HEK293 (cell line): ENCODE results near the gene FOXE3.

Experiments
- MEIS1 ChIP-seq: sonication (generic); formaldehyde crosslinking; IDR thresholded peaks from 2 replicates; pipeline ENCODE4 v1.8.1; 2022; ENCODE audit warnings: missing genetic modification reagents, mild to moderate bottlenecking, borderline replicate concordance
- PRDM1 ChIP-seq: fragments of 450-650 bp; formaldehyde crosslinking; IDR thresholded peaks from 2 replicates; pipeline ENCODE4; 2016; ENCODE audit warnings: missing biosample characterization, missing genetic modification characterization
- SETDB1 ChIP-seq: IDR thresholded peaks from one replicate; pipeline ENCODE4 v1.6.1; 2017; ENCODE audit warnings: mild to moderate bottlenecking, low read length, moderate library complexity, mixed read lengths; ENCODE audit not compliant: insufficient read length
- ZNF138 ChIP-seq: fragments of 450-650 bp; formaldehyde crosslinking; IDR thresholded peaks from 2 replicates; pipeline ENCODE4 v1.5.1; 2016; ENCODE audit warnings: missing biosample characterization, missing genetic modification characterization, borderline replicate concordance
- ZNF274 ChIP-seq, 2 experiments: fragments of 200-500 bp in 1 of 2; fragments of 450-650 bp in 1 of 2; sonication (Bioruptor generic) in 1 of 2; formaldehyde crosslinking in 1 of 2; IDR thresholded peaks; 2 replicates each; pipeline versions ENCODE4 v1.5.1 to v1.6.1; 2014 to 2016; ENCODE audit warnings: borderline replicate concordance in 1 of 2, inconsistent platforms in 1 of 2, low read length in 1 of 2, missing biosample characterization in 1 of 2, missing genetic modification characterization in 1 of 2
- ZNF350 ChIP-seq: fragments of 450-650 bp; formaldehyde crosslinking; IDR thresholded peaks from 2 replicates; pipeline ENCODE4 v1.5.0; 2017; ENCODE audit warnings: missing biosample characterization, mild to moderate bottlenecking, missing genetic modification characterization
- ZNF561 ChIP-seq: fragments of 450-650 bp; IDR thresholded peaks from 2 replicates; pipeline ENCODE4 v1.5.1; 2018; ENCODE audit warnings: missing biosample characterization, missing genetic modification characterization, borderline replicate concordance
- ZNF670 ChIP-seq: fragments of 450-650 bp; formaldehyde crosslinking; IDR thresholded peaks from 2 replicates; pipeline ENCODE4 v1.5.1; 2016; ENCODE audit warnings: missing biosample characterization, missing genetic modification characterization, low read depth
- ZNF707 ChIP-seq: fragments of 450-650 bp; formaldehyde crosslinking; IDR thresholded peaks from 2 replicates; pipeline ENCODE4 v1.5.1; 2016; ENCODE audit warnings: missing biosample characterization, missing genetic modification characterization
- TF ChIP-seq, protein P1 (sequence below): fragments of 450-650 bp; formaldehyde crosslinking; IDR thresholded peaks from 2 replicates; pipeline ENCODE4 v1.5.1; 2016; ENCODE audit warnings: missing biosample characterization, missing genetic modification characterization
- TF ChIP-seq, protein P2 (sequence below): fragments of 450-650 bp; IDR thresholded peaks from 2 replicates; pipeline ENCODE4 v1.5.1; 2018; ENCODE audit warnings: missing biosample characterization, missing genetic modification characterization
- TF ChIP-seq, protein P3 (sequence below): fragments of 450-650 bp; formaldehyde crosslinking; IDR thresholded peaks from 2 replicates; pipeline ENCODE4 v1.5.1; 2016; ENCODE audit warnings: missing biosample characterization, missing genetic modification characterization
- TF ChIP-seq, protein P4 (sequence below): fragments of 450-650 bp; formaldehyde crosslinking; IDR thresholded peaks from 2 replicates; pipeline ENCODE4 v1.5.1; 2016; ENCODE audit warnings: missing biosample characterization, missing genetic modification characterization

DNA sequence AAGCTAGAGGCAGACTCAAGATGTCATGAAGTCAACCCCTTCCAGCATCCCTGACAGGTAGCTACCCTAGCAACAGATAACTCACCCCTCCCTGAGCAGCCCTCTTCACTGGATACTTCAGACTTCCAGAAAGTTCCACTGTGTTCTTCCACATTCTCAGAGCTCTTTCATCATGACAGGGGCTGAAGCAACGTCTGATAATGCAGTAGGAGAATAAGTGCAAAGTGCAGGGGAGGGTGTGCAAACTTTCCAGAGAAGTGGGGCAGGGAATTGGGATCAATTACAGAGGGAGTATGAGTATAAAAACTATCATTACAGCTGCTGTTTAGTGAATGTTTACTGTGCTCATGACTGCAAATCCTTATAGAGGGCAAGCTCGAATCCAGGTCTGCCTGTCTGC is 26.4 kb upstream of the FOXE3 start:
- TF ChIP-seq, protein P1, sequence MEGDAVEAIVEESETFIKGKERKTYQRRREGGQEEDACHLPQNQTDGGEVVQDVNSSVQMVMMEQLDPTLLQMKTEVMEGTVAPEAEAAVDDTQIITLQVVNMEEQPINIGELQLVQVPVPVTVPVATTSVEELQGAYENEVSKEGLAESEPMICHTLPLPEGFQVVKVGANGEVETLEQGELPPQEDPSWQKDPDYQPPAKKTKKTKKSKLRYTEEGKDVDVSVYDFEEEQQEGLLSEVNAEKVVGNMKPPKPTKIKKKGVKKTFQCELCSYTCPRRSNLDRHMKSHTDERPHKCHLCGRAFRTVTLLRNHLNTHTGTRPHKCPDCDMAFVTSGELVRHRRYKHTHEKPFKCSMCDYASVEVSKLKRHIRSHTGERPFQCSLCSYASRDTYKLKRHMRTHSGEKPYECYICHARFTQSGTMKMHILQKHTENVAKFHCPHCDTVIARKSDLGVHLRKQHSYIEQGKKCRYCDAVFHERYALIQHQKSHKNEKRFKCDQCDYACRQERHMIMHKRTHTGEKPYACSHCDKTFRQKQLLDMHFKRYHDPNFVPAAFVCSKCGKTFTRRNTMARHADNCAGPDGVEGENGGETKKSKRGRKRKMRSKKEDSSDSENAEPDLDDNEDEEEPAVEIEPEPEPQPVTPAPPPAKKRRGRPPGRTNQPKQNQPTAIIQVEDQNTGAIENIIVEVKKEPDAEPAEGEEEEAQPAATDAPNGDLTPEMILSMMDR, result no peak
- no peak for TF ChIP-seq ZNF274 (IDR thresholded peaks at IDR 0.05; ENCODE audit: low read length)
- no peak for TF ChIP-seq ZNF274 (tag by site-specific recombination; IDR thresholded peaks at IDR 0.05; ENCODE audit: borderline replicate concordance)
- no peak for TF ChIP-seq PRDM1 (tag by site-specific recombination)
- no peak for TF ChIP-seq ZNF670 (tag by site-specific recombination)
- TF ChIP-seq, protein P2, sequence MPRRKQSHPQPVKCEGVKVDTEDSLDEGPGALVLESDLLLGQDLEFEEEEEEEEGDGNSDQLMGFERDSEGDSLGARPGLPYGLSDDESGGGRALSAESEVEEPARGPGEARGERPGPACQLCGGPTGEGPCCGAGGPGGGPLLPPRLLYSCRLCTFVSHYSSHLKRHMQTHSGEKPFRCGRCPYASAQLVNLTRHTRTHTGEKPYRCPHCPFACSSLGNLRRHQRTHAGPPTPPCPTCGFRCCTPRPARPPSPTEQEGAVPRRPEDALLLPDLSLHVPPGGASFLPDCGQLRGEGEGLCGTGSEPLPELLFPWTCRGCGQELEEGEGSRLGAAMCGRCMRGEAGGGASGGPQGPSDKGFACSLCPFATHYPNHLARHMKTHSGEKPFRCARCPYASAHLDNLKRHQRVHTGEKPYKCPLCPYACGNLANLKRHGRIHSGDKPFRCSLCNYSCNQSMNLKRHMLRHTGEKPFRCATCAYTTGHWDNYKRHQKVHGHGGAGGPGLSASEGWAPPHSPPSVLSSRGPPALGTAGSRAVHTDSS (tag by site-specific recombination), result no peak
- TF ChIP-seq, protein P3, sequence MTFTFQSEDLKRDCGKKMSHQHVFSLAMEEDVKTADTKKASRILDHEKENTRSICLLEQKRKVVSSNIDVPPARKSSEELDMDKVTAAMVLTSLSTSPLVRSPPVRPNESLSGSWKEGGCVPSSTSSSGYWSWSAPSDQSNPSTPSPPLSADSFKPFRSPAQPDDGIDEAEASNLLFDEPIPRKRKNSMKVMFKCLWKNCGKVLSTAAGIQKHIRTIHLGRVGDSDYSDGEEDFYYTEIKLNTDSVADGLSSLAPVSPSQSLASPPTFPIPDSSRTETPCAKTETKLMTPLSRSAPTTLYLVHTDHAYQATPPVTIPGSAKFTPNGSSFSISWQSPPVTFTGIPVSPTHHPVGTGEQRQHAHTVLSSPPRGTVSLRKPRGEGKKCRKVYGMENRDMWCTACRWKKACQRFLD, result no peak
- TF ChIP-seq, protein P4, sequence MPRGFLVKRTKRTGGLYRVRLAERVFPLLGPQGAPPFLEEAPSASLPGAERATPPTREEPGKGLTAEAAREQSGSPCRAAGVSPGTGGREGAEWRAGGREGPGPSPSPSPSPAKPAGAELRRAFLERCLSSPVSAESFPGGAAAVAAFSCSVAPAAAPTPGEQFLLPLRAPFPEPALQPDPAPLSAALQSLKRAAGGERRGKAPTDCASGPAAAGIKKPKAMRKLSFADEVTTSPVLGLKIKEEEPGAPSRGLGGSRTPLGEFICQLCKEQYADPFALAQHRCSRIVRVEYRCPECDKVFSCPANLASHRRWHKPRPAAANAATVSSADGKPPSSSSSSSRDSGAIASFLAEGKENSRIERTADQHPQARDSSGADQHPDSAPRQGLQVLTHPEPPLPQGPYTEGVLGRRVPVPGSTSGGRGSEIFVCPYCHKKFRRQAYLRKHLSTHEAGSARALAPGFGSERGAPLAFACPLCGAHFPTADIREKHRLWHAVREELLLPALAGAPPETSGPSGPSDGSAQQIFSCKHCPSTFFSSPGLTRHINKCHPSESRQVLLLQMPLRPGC (tag by site-specific recombination), result no peak
- no peak for TF ChIP-seq ZNF707
- TF ChIP-seq ZNF350 (tag by site-specific recombination), result no peak
- TF ChIP-seq MEIS1, result no peak
- TF ChIP-seq SETDB1, result no peak
- TF ChIP-seq ZNF138 (tag by site-specific recombination), result no peak
- no peak for TF ChIP-seq ZNF561
